Epithelial cell of proximal tubule (primary cell): ENCODE measurements around the gene ZNHIT6. TPM values are rescaled to one million over a fixed set of nuclear protein-coding genes. Genes with fewer than 3 reads are reported as not detected.

ENCODE experiments used
- DNase-seq: peaks from one replicate; pipeline ENCODE4 v3.0.0-alpha.2; 2011; ENCODE audit warnings: low read depth
- H3K4me3 ChIP-seq: 2 replicates; pipeline ENCODE4 v1.5.1; 2011; ENCODE audit warnings: low read depth, mild to moderate bottlenecking, low read length
- CTCF ChIP-seq: conservative IDR thresholded peaks from 2 replicates; pipeline ENCODE4 v1.5.1; 2012; ENCODE audit warnings: low read depth, mild to moderate bottlenecking, low read length
- total RNA-seq: library from RNA; depleted of rRNA; stranded (reverse); fragments of >200 nt; gene quantifications from 2 replicates; pipeline ENCODE4 v1.2.3, GENCODE V29; 2015

Gene ZNHIT6
- total RNA-seq, 1 donor from 2014 or later: 13.1 TPM

- DNase-seq: no peak
- H3K4me3 ChIP-seq: no peak overlapping the region
- peak; percentile 51 for TF ChIP-seq CTCF
These were observed 15.4 kb downstream of the ZNHIT6 start for GRCh38 chr1:85692730-85693314.

GRCh38 chr1:85689775-85690404 is 18.3 kb downstream of the ZNHIT6 start:
- no peak overlapping the region for H3K4me3 ChIP-seq
- no peak for TF ChIP-seq CTCF
- DNase-seq: no peak

- no peak overlapping the region for H3K4me3 ChIP-seq
- DNase-seq: no peak
- TF ChIP-seq CTCF: no peak
These were observed 24.8 kb downstream of the ZNHIT6 start for GRCh38 chr1:85683292-85684025.

GRCh38 chr1:85681087-85681486 is 27.1 kb downstream of the ZNHIT6 start:
- TF ChIP-seq CTCF: no peak
- DNase-seq: peak; percentile 95
- H3K4me3 ChIP-seq: no peak overlapping the region

GRCh38 chr1:85678193-85678592 is 30.0 kb downstream of the ZNHIT6 start:
- no peak overlapping the region for H3K4me3 ChIP-seq
- DNase-seq: no peak
- TF ChIP-seq CTCF: no peak

GRCh38 chr1:85677656-85678055 is 30.6 kb downstream of the ZNHIT6 start:
- H3K4me3 ChIP-seq: no peak overlapping the region
- DNase-seq: no peak
- TF ChIP-seq CTCF: no peak
